SU-DHL-6 (cell line): ENCODE measurements around the gene CNTRL.

Experiments used
- CTCF ChIP-seq: fragments of 200-600 bp; sonication (generic); IDR thresholded peaks from one replicate; pipeline ENCODE4 v1.5.1; 2017; ENCODE audit warnings: antibody characterized with exemption, mild to moderate bottlenecking, low read length, moderate library complexity; ENCODE audit not compliant: insufficient read depth, poor library complexity, severe bottlenecking
- EZH2phosphoT487 ChIP-seq: fragments of 200-600 bp; sonication (generic), shearing (Covaris generic); conservative IDR thresholded peaks from 2 replicates; pipeline ENCODE4 v1.6.1; 2018; ENCODE audit warnings: mild to moderate bottlenecking, antibody characterized with exemption, low read length, moderate library complexity, mixed read lengths

GRCh38 chr9:121217609-121218292 lies 143.0 kb downstream of the CNTRL start:
- TF ChIP-seq CTCF (no peak), EZH2phosphoT487 (no peak)
